ENCODE results near the gene STK39. TPM values are rescaled to one million over a fixed set of nuclear protein-coding genes. Genes with fewer than 3 reads are reported as not detected.
"Not testable (repeated sequence)": the region's sequence is repeated elsewhere in the genome, so short reads cannot be mapped to it uniquely, and the experiment has no call there.

The STK39 gene
- total RNA-seq, 4 donors from 2014 or later = 18.4 to 65.0 (median 27.1) TPM

- DNase-seq (ENCODE audit: low spot score) = no peak
- ATAC-seq (ENCODE audit: low FRiP score) = no peak
- TF ChIP-seq, protein P1, sequence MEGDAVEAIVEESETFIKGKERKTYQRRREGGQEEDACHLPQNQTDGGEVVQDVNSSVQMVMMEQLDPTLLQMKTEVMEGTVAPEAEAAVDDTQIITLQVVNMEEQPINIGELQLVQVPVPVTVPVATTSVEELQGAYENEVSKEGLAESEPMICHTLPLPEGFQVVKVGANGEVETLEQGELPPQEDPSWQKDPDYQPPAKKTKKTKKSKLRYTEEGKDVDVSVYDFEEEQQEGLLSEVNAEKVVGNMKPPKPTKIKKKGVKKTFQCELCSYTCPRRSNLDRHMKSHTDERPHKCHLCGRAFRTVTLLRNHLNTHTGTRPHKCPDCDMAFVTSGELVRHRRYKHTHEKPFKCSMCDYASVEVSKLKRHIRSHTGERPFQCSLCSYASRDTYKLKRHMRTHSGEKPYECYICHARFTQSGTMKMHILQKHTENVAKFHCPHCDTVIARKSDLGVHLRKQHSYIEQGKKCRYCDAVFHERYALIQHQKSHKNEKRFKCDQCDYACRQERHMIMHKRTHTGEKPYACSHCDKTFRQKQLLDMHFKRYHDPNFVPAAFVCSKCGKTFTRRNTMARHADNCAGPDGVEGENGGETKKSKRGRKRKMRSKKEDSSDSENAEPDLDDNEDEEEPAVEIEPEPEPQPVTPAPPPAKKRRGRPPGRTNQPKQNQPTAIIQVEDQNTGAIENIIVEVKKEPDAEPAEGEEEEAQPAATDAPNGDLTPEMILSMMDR (IDR thresholded peaks at IDR 0.05) = no peak
Measured at GRCh38 chr2:168052773-168053172, 194.6 kb downstream of the STK39 start.

- ATAC-seq (ENCODE audit: low FRiP score) = no peak
- TF ChIP-seq, protein P1 (IDR thresholded peaks at IDR 0.05) = no peak
- no peak for DNase-seq (ENCODE audit: low spot score)
Measured at GRCh38 chr2:168050377-168050776, 197.0 kb downstream of the STK39 start.

DNA sequence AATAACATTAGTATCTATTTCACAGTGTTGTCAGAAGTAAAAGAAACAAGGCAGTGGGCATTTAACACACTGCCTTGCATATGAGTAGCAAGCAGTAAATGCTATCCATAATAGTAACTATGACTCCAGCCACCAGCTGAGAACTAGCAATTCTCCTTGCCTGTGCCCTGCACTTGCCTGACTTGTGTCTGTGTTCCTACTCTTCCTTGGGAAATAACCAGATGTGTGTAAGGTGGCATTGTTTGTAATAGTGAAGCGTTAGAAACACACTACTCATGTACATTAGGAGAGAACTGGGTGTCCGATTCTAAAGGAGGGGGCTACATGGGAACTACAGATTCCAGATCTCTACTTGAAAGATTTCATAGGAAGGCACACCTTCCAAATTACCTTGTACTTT, 197.8 kb downstream of the STK39 start:
- TF ChIP-seq, protein P1 (IDR thresholded peaks at IDR 0.05) = no peak
- DNase-seq (ENCODE audit: low spot score) (no peak), ATAC-seq (ENCODE audit: low FRiP score) (no peak)

DNA sequence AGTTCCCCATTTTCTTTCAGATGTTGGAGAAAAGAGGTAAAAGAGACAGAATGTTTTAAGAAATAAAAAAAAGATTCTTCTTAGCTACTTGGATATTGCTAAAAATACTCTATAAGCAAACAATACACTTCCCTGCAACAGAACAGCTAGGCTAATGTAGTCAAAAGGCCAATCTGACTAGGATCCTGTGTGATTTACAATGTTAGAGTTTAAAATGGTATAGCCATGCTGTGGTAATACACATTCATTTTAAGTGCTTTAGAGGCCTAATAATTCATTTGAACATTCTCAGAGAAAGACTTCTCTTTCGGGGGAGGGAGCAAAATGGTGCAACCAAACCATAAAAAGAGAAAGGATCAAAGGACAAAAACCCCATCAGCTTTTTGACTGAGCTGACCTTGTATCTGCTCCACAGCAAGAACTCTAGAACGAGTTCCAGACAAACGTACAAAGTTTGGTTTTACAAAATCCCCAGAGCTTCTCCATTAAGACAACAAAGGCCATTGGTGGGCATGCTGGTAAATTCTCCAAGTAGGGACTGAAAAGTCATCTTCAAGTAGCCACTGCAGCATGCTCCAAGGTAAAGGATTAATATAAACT, 200.2 kb downstream of the STK39 start:
- DNase-seq (ENCODE audit: low spot score) (no peak), ATAC-seq (ENCODE audit: low FRiP score) (no peak)
- TF ChIP-seq, protein P1 (IDR thresholded peaks at IDR 0.05) = no peak

- TF ChIP-seq, protein P1 (IDR thresholded peaks at IDR 0.05) = no peak
- no peak for DNase-seq (ENCODE audit: low spot score)
- no peak for ATAC-seq (ENCODE audit: low FRiP score)
Measured at GRCh38 chr2:168044579-168044978, 202.8 kb downstream of the STK39 start.

DNA sequence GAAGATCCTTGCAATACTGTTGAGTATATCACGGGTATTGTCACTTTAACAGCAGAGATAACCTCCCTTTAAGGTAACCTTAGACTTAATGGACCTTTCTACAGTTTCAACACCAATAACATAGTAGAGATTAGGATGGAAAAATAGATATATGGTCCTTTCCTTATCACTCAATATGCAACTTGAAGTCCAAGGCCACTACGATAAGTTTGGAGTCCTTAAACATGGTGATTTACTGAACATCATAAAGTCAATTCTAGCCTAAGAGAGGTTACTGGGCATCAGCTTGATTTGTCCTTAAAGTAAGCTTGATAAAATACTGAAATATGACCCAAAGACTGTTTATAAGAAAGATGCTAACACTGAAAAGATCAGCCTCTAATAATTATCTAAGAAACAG, 203.2 kb downstream of the STK39 start:
- ATAC-seq (ENCODE audit: low FRiP score) = no peak
- TF ChIP-seq, protein P1 (IDR thresholded peaks at IDR 0.05) = no peak
- DNase-seq (ENCODE audit: low spot score) = no peak

DNA sequence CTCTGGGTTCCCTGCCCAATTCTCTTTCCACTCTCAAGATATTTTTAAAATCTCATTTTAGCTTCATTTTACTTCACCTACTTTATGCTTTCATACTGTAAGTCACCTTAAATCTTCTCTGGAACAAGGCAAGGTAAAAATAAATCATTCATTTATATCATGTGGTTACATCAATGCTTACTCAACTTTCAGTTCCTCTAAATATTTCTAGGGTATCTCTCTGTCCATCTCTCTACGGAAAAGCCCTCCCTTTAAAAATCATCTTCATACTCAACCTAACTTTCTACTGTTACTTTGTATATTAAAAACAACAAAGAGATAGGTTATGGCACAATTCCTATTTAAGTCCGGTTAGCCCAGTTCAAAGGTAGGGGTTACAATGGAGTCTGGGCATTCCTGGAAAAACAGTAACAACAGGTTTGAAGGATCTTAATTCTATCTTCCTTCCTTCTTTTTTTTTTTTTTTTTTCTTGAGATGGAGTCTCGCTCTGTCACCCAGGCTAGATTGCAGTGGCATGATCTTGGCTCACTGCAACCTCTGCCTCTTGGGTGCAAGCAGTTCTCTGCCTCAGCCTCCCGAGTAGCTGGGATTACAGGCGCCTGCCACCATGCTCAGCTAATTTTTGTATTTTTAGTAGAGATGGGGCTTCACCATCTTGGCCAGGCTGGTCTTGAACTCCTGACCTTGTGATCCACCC, 205.1 kb downstream of the STK39 start:
- not testable (repeated sequence) for ATAC-seq (ENCODE audit: low FRiP score)

More for the DNA sequence above, 205.1 kb downstream of the STK39 start:
- DNase-seq (ENCODE audit: low spot score) = not testable (repeated sequence)
